IMR-90 (cell line): Measurements from ENCODE around the gene ZRANB3. TPM values are rescaled to one million over a fixed set of nuclear protein-coding genes. Genes with fewer than 3 reads are reported as not detected.

Source experiments
- ATAC-seq: fragments of 200-7000 bp; cut with Tn5 transposase; 2 replicates; pipeline ENCODE4 v1.9.1; 2020; ENCODE audit warnings: low read depth, mild to moderate bottlenecking, moderate library complexity
- BruUV-seq: library from RNA; stranded (reverse); fragments of 400-500 nt; replicated peaks from 2 replicates; lab custom pipeline; 2021; lab: Mats Ljungman, UMichigan
- CTCF ChIA-PET: fragments of 300-600 bp; formaldehyde crosslinking; extraction: SDS; loops from one replicate; lab custom pipeline; 2021; ENCODE audit warnings: antibody characterized with exemption; lab: Yijun Ruan, JAX
- POLR2A ChIA-PET: fragments of 300-600 bp; sonication (Branson Sonifier 250); formaldehyde crosslinking; loops from one replicate; lab custom pipeline; 2022; ENCODE audit warnings: antibody characterized with exemption; ENCODE audit not compliant: unreplicated experiment; lab: Charles Lee
- DNase-seq: peaks from one replicate; pipeline ENCODE4 v3.0.0; 2013
- H2AFZ ChIP-seq: replicated peaks from 2 replicates; pipeline ENCODE3; 2013; ENCODE audit warnings: low read length, mild to moderate bottlenecking; ENCODE audit not compliant: poor library complexity
- H2AK5ac ChIP-seq: 2 replicates; pipeline ENCODE4 v1.6.1; 2013; ENCODE audit warnings: low read depth, low read length, inconsistent platforms
- H2AK9ac ChIP-seq: replicated peaks from 2 replicates; pipeline ENCODE3; 2013; ENCODE audit warnings: mild to moderate bottlenecking, low read depth, low read length, moderate library complexity; ENCODE audit not compliant: poor library complexity
- H2BK120ac ChIP-seq: 2 replicates; pipeline ENCODE4 v1.6.1; 2013; ENCODE audit warnings: low read depth, low read length, inconsistent platforms
- H2BK15ac ChIP-seq: 3 replicates; pipeline ENCODE4 v1.6.1; 2013; ENCODE audit warnings: low read depth, low read length, inconsistent platforms
- H2BK20ac ChIP-seq: 2 replicates; pipeline ENCODE4 v1.6.1; 2013; ENCODE audit warnings: low read depth, mild to moderate bottlenecking, inconsistent platforms, low read length, moderate library complexity
- H2BK5ac ChIP-seq: 2 replicates; pipeline ENCODE4 v1.6.1; 2013; ENCODE audit warnings: mild to moderate bottlenecking, low read depth, low read length, inconsistent platforms; ENCODE audit not compliant: poor library complexity, severe bottlenecking
- H3K14ac ChIP-seq: replicated peaks from 2 replicates; pipeline ENCODE4 v1.6.1; 2013; ENCODE audit warnings: low read depth, low read length, inconsistent platforms
- H3K18ac ChIP-seq: 2 replicates; pipeline ENCODE4 v1.6.1; 2013; ENCODE audit warnings: low read depth, low read length, control low read depth
- H3K23ac ChIP-seq: 2 replicates; pipeline ENCODE4 v1.6.1; 2013; ENCODE audit warnings: low read depth, low read length, inconsistent platforms
- H3K27ac ChIP-seq: 2 replicates; pipeline ENCODE4 v1.5.1; 2013; ENCODE audit warnings: mild to moderate bottlenecking, control low read depth, low read length; ENCODE audit not compliant: insufficient read depth
- H3K27me3 ChIP-seq: 2 replicates; pipeline ENCODE4 v1.6.1; 2013; ENCODE audit warnings: low read length; ENCODE audit not compliant: control insufficient read depth, insufficient read depth
- H3K36me3 ChIP-seq: 2 replicates; pipeline ENCODE4 v1.6.1; 2013; ENCODE audit warnings: low read length, mixed read lengths; ENCODE audit not compliant: control insufficient read depth, insufficient read depth
- H3K4ac ChIP-seq: 2 replicates; pipeline ENCODE4 v1.6.1; 2013; ENCODE audit warnings: low read depth, low read length, inconsistent platforms
- H3K4me1 ChIP-seq: 2 replicates; pipeline ENCODE4 v1.6.1; 2013; ENCODE audit warnings: low read length, mixed read lengths; ENCODE audit not compliant: control insufficient read depth, insufficient read depth
- H3K4me2 ChIP-seq: 2 replicates; pipeline ENCODE4 v1.6.1; 2013; ENCODE audit warnings: low read depth, mild to moderate bottlenecking, control low read depth, low read length, moderate library complexity
- H3K4me3 ChIP-seq: 2 replicates; pipeline ENCODE4 v1.5.1; 2013; ENCODE audit warnings: low read depth, mild to moderate bottlenecking, control low read depth, low read length, moderate library complexity; ENCODE audit not compliant: insufficient read depth
- H3K56ac ChIP-seq: 2 replicates; pipeline ENCODE4 v1.6.1; 2013; ENCODE audit warnings: low read length, inconsistent platforms; ENCODE audit not compliant: insufficient read depth; ENCODE audit errors: extremely low read depth
- H3K79me1 ChIP-seq, 2 experiments: 2 replicates each; pipeline ENCODE4 v1.6.1; 2013; ENCODE audit warnings: low read length in 2 of 2, inconsistent platforms in 1 of 2, low read depth in 1 of 2
- H3K9ac ChIP-seq: 2 replicates; pipeline ENCODE4 v1.6.1; 2013; ENCODE audit warnings: low read depth, low read length, control low read depth
- H3K9me1 ChIP-seq: 2 replicates; pipeline ENCODE4 v1.6.1; 2013; ENCODE audit warnings: low read length, inconsistent platforms; ENCODE audit not compliant: insufficient read depth
- H3K9me3 ChIP-seq: 2 replicates; pipeline ENCODE4 v1.6.1; 2013; ENCODE audit warnings: low read length; ENCODE audit not compliant: control insufficient read depth, insufficient read depth
- H4K20me1 ChIP-seq: 2 replicates; pipeline ENCODE4 v1.6.1; 2013; ENCODE audit warnings: low read length, inconsistent platforms; ENCODE audit not compliant: insufficient read depth
- H4K5ac ChIP-seq: 2 replicates; pipeline ENCODE4 v1.6.1; 2013; ENCODE audit warnings: mild to moderate bottlenecking, low read depth, low read length, control low read depth
- H4K8ac ChIP-seq, 2 experiments: 2 replicates each; pipeline ENCODE4 v1.6.1; 2013; ENCODE audit warnings: low read depth in 2 of 2, low read length in 2 of 2, control low read depth in 1 of 2, inconsistent platforms in 1 of 2
- H4K91ac ChIP-seq: 2 replicates; pipeline ENCODE4 v1.6.1; 2013; ENCODE audit warnings: low read depth, low read length, inconsistent platforms; ENCODE audit not compliant: insufficient read depth
- BHLHE40 ChIP-seq: fragments of 150-350 bp; IDR thresholded peaks from 2 replicates; pipeline ENCODE4 v1.6.1; 2016; ENCODE audit warnings: mild to moderate bottlenecking, low read depth, low read length
- CHD1 ChIP-seq: IDR thresholded peaks from 2 replicates; pipeline ENCODE4 v1.6.1; 2012; ENCODE audit warnings: low read depth, low read length, improper control_type of control experiment
- FOS ChIP-seq: fragments of 150-350 bp; IDR thresholded peaks from 2 replicates; pipeline ENCODE4 v1.6.1; 2016; ENCODE audit warnings: low read depth, low read length
- NFE2L2 ChIP-seq: fragments of 150-350 bp; IDR thresholded peaks from 2 replicates; pipeline ENCODE4 v1.6.1; 2016; ENCODE audit warnings: low read depth, mild to moderate bottlenecking, low read length
- RFX5 ChIP-seq: IDR thresholded peaks from 2 replicates; pipeline ENCODE4 v1.8.0; 2012; ENCODE audit warnings: low read depth, mild to moderate bottlenecking, low read length, moderate library complexity
- WGBS, 2 experiments: methylation state at CpG; one replicate each; pipeline versions ENCODE4 v1.1.5 to v1.1.7; 2013; ENCODE audit warnings: missing lambda C conversion rate in 2 of 2; ENCODE audit not compliant: insufficient read length in 1 of 2; ENCODE audit errors: extremely low coverage in 2 of 2; 5-methylcytosine and 5-hydroxymethylcytosine counted together
- dilution Hi-C: fragments of 300-500 bp; cut with HindIII; formaldehyde crosslinking; loops from one replicate; pipeline ENCODE4 v1.14.3; 2018; ENCODE audit warnings: low sequenced_read_pairs; ENCODE audit not compliant: unreplicated experiment
- in situ Hi-C: fragments of 300-500 bp; cut with MboI; formaldehyde crosslinking; loops from 3 replicates; pipeline ENCODE4 v1.14.3; 2019; ENCODE audit warnings: low sequenced_read_pairs, inconsistent platforms, mixed read lengths
- intact Hi-C: fragments of 100-400 bp; cut with micrococcal nuclease; formaldehyde crosslinking; loops from 2 replicates; pipeline ENCODE4 v1.10.0; 2022
- polyA plus RNA-seq, 3 experiments: library from polyadenylated mRNA; depleted of rRNA; stranded (reverse); fragments of >200 nt; gene quantifications; 2 replicates each; pipeline ENCODE4 v1.2.3, GENCODE V29; 2012; ENCODE audit warnings: low replicate concordance in 1 of 3
- total RNA-seq: library from RNA; depleted of rRNA; stranded (reverse); fragments of >200 nt; gene quantifications from 2 replicates; pipeline ENCODE4 v1.2.3, GENCODE V29; 2012
- TF ChIP-seq, protein P1 (sequence below): fragments of 150-350 bp; IDR thresholded peaks from 2 replicates; pipeline ENCODE4 v1.6.1; 2017; ENCODE audit warnings: mild to moderate bottlenecking, antibody characterized with exemption, low read length, low read depth
- TF ChIP-seq, protein P2 (sequence below): conservative IDR thresholded peaks from 2 replicates; pipeline ENCODE4 v1.5.1; 2012; ENCODE audit warnings: mild to moderate bottlenecking, low read depth, low read length, improper control_type of control experiment

Gene ZRANB3
- total and polyA plus RNA-seq, 2 of the 4 experiments (the other 2 are of a cell fraction) = 3.4 to 9.3 TPM

DNA sequence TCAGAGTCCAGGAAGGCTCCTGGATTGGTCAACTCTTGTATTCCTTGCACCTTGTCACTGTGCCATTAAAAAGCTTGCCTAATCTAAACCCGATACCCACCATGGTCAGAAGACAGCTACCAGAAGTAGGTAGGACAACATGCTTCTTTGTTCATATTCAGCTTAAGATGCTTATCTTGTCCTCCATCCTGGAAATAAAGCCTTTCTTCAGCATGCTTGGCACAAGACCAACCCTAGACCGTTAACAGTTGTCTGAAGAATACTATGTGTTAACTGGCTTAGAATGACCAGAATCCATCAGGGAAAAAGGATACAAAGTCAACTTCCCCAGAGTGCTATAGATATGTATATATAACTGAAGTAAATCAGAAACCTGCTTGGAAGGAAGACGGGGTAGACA is 193.9 kb downstream of the ZRANB3 start:
- Histone ChIP-seq H3K14ac (no peak overlapping the region), H3K23ac (no peak overlapping the region), H2BK120ac (no peak overlapping the region), H3K9me1 (no peaks in the 10 kb centered on the region), H3K4ac (no peak overlapping the region), H2AK5ac (no peak overlapping the region), H4K8ac (no peak overlapping the region), H2BK20ac (no peak overlapping the region), H3K4me3 (no peak overlapping the region), H3K9ac (no peak overlapping the region), H3K9me3 (no peaks in the 10 kb centered on the region), H2AK9ac (no peak overlapping the region), H3K27me3 (no peaks in the 10 kb centered on the region), H3K4me1 (no peaks in the 10 kb centered on the region), H3K4me2 (no peak overlapping the region), H3K56ac (no peak overlapping the region), H3K18ac (no peak overlapping the region), H4K20me1 (no peaks in the 10 kb centered on the region), H2BK15ac (no peak overlapping the region), H3K79me1 (no peaks in the 10 kb centered on the region), H3K27ac (no peak overlapping the region), H2AFZ (no peak overlapping the region), H2BK5ac (no peak overlapping the region), H3K36me3 (no peaks in the 10 kb centered on the region), H4K91ac (no peak overlapping the region), H4K5ac (no peak overlapping the region)
- ChIA-PET CTCF (no interaction called here), POLR2A (no interaction called here)
- no peak for DNase-seq
- ATAC-seq = no peak
- no CpG with 5 or more reads among the region's 3 CpGs for WGBS, 2 experiments
- intact Hi-C loops = no loop called here
- in situ Hi-C loops = no loop called here
- BruUV-seq = no TSS peak
- dilution Hi-C loops = no loop called here
- no peak for TF ChIP-seq NFE2L2
- no peak for TF ChIP-seq FOS
- TF ChIP-seq, protein P1, sequence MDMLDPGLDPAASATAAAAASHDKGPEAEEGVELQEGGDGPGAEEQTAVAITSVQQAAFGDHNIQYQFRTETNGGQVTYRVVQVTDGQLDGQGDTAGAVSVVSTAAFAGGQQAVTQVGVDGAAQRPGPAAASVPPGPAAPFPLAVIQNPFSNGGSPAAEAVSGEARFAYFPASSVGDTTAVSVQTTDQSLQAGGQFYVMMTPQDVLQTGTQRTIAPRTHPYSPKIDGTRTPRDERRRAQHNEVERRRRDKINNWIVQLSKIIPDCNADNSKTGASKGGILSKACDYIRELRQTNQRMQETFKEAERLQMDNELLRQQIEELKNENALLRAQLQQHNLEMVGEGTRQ = no peak
- no peak for TF ChIP-seq CHD1
- TF ChIP-seq RFX5 = no peak
- TF ChIP-seq, protein P2, sequence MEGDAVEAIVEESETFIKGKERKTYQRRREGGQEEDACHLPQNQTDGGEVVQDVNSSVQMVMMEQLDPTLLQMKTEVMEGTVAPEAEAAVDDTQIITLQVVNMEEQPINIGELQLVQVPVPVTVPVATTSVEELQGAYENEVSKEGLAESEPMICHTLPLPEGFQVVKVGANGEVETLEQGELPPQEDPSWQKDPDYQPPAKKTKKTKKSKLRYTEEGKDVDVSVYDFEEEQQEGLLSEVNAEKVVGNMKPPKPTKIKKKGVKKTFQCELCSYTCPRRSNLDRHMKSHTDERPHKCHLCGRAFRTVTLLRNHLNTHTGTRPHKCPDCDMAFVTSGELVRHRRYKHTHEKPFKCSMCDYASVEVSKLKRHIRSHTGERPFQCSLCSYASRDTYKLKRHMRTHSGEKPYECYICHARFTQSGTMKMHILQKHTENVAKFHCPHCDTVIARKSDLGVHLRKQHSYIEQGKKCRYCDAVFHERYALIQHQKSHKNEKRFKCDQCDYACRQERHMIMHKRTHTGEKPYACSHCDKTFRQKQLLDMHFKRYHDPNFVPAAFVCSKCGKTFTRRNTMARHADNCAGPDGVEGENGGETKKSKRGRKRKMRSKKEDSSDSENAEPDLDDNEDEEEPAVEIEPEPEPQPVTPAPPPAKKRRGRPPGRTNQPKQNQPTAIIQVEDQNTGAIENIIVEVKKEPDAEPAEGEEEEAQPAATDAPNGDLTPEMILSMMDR = no peak
- TF ChIP-seq BHLHE40 = no peak
